HS-27A (cell line): ENCODE data around the gene VGLL3.
"Not testable (repeated sequence)": the region's sequence is repeated elsewhere in the genome, so short reads cannot be mapped to it uniquely, and the experiment has no call there.

Experiments used
- DNase-seq: peaks from one replicate; pipeline ENCODE4 v3.0.0-alpha.2; 2012; ENCODE audit warnings: low read depth, missing footprints

VGLL3 gene

GRCh38 chr3:86990734-86991481 lies at the start of gene VGLL3:
Gene VGLL3 (minus strand): TSS chr3:86991149. CDS start chr3:86990743, 406 bp downstream.
- peak; percentile 82 for DNase-seq

- no peak for DNase-seq
These were observed 46.7 kb upstream of the VGLL3 start for GRCh38 chr3:87037652-87038051.

GRCh38 chr3:87036671-87037070 lies 45.7 kb upstream of the VGLL3 start:
- no peak for DNase-seq

- DNase-seq, result no peak
These were observed 44.4 kb upstream of the VGLL3 start for GRCh38 chr3:87035339-87035738.

- peak; percentile 19 for DNase-seq
These were observed 42.3 kb upstream of the VGLL3 start for GRCh38 chr3:87033205-87033604.

GRCh38 chr3:87025661-87026645 lies 35.0 kb upstream of the VGLL3 start:
- no peak for DNase-seq

GRCh38 chr3:87017370-87017769 lies 26.4 kb upstream of the VGLL3 start:
- not testable (repeated sequence) for DNase-seq

- no peak for DNase-seq
These were observed 18.3 kb upstream of the VGLL3 start for GRCh38 chr3:87009271-87009670.

GRCh38 chr3:87006844-87007439 lies 16.0 kb upstream of the VGLL3 start:
- no peak for DNase-seq

GRCh38 chr3:87004883-87005282 lies 13.9 kb upstream of the VGLL3 start:
- DNase-seq, result no peak

- no peak for DNase-seq
These were observed 11.4 kb upstream of the VGLL3 start for GRCh38 chr3:87002346-87002745.

GRCh38 chr3:87001473-87002098 lies 10.6 kb upstream of the VGLL3 start:
- DNase-seq, result no peak

- no peak for DNase-seq
These were observed 10.0 kb upstream of the VGLL3 start for GRCh38 chr3:87000940-87001339.

GRCh38 chr3:86998569-86998968 lies 7.6 kb upstream of the VGLL3 start:
- DNase-seq, result no peak

- peak; percentile 88 for DNase-seq
These were observed 5.5 kb upstream of the VGLL3 start for GRCh38 chr3:86996261-86996955.

- DNase-seq, result peak; percentile 92
These were observed 4.6 kb upstream of the VGLL3 start for GRCh38 chr3:86995537-86995936.

- no peak for DNase-seq
These were observed 2.8 kb upstream of the VGLL3 start for GRCh38 chr3:86993704-86994103.

GRCh38 chr3:86991840-86992435 lies 989 bp upstream of the VGLL3 start:
- no peak for DNase-seq

GRCh38 chr3:86991482-86991815 lies 500 bp upstream of the VGLL3 start:
- no peak for DNase-seq

- DNase-seq, result no peak
These were observed 776 bp downstream of the VGLL3 start for GRCh38 chr3:86990012-86990733.
